ENCODE results near the gene SLC31A1. TPM values are rescaled to one million over a fixed set of nuclear protein-coding genes. Genes with fewer than 3 reads are reported as not detected.

Gene SLC31A1
- total RNA-seq, 4 donors from 2014 or later, result 7.4 to 82.7 (median 50.6) TPM

GRCh38 chr9:113179839-113180238, 41.5 kb upstream of the SLC31A1 start:
- Histone ChIP-seq H3K4me1 (peaks cover 0 to 3% (median 0%) of the 10 kb centered on the region in 4 donors), H3K4me3 (no peak overlapping the region), H3K36me3 (peaks cover 0 to 89% (median 4%) of the 10 kb centered on the region in 3 donors), H3K9me3 (no peaks in the 10 kb centered on the region), H3K27me3 (no peaks in the 10 kb centered on the region), H3K27ac (no peak overlapping the region)
- TF ChIP-seq POLR2A (IDR thresholded peaks at IDR 0.05) (no peak), CTCF (IDR thresholded peaks at IDR 0.05) (no peak)
- no peak for DNase-seq

GRCh38 chr9:113181165-113181564, 40.2 kb upstream of the SLC31A1 start:
- DNase-seq, result no peak
- H3K36me3 ChIP-seq, result peaks cover 0 to 91% (median 4%) of the 10 kb centered on the region in 3 donors
- TF ChIP-seq CTCF (IDR thresholded peaks at IDR 0.05) (no peak), POLR2A (IDR thresholded peaks at IDR 0.05) (no peak)

GRCh38 chr9:113183956-113184488, 37.3 kb upstream of the SLC31A1 start:
- no peak for DNase-seq
- TF ChIP-seq CTCF (IDR thresholded peaks at IDR 0.05) (no peak), POLR2A (IDR thresholded peaks at IDR 0.05) (no peak)
- H3K4me1 ChIP-seq, result peaks cover 0 to 3% (median 0%) of the 10 kb centered on the region in 4 donors
- no peaks in the 10 kb centered on the region for H3K9me3 ChIP-seq
- no peaks in the 10 kb centered on the region for H3K27me3 ChIP-seq
- no peak overlapping the region for H3K4me3 ChIP-seq
- H3K36me3 ChIP-seq, result peaks cover 0 to 90% (median 4%) of the 10 kb centered on the region in 3 donors
- H3K27ac ChIP-seq, result no peak overlapping the region

More at GRCh38 chr9:113181165-113181564, 40.2 kb upstream of the SLC31A1 start:
- no peak overlapping the region for H3K27ac ChIP-seq
- no peaks in the 10 kb centered on the region for H3K9me3 ChIP-seq
- peaks cover 0 to 3% (median 0%) of the 10 kb centered on the region in 4 donors for H3K4me1 ChIP-seq
- no peak overlapping the region for H3K4me3 ChIP-seq
- H3K27me3 ChIP-seq, result no peaks in the 10 kb centered on the region

- peaks cover 0 to 85% (median 4%) of the 10 kb centered on the region in 3 donors for H3K36me3 ChIP-seq
Measured at GRCh38 chr9:113184539-113184938, 36.8 kb upstream of the SLC31A1 start.

DNA sequence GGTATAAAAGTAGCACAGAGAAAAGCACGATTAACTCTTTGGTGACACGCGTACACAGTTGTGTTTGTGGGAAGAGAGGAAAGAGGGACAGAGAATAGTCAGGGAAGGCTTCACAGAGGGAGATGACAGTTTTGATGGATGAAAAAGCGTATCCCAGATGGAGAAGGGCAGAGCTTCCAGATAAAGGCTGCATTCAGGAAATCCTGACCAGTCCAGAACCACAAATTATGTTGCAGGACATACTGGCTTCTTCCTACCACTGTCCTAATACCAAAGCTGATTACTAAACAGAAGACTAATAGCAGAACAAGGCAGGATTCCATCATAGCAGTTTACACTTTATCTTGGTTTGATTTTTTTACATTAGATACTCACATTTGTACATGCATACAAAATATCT, 36.1 kb upstream of the SLC31A1 start:
- H3K36me3 ChIP-seq, result peaks cover 0 to 88% (median 4%) of the 10 kb centered on the region in 3 donors
- no peak for DNase-seq
- TF ChIP-seq POLR2A (IDR thresholded peaks at IDR 0.05) (no peak), CTCF (IDR thresholded peaks at IDR 0.05) (no peak)
- H3K27me3 ChIP-seq, result no peaks in the 10 kb centered on the region
- no peak overlapping the region for H3K4me3 ChIP-seq
- no peaks in the 10 kb centered on the region for H3K4me1 ChIP-seq
- H3K9me3 ChIP-seq, result no peaks in the 10 kb centered on the region
- H3K27ac ChIP-seq, result no peak overlapping the region

More at GRCh38 chr9:113184539-113184938, 36.8 kb upstream of the SLC31A1 start:
- no peak for DNase-seq
- H3K4me1 ChIP-seq, result peaks cover 0 to 3% (median 0%) of the 10 kb centered on the region in 4 donors
- no peak for TF ChIP-seq CTCF (IDR thresholded peaks at IDR 0.05)
- TF ChIP-seq POLR2A (IDR thresholded peaks at IDR 0.05), result no peak
- H3K27ac ChIP-seq, result no peak overlapping the region
- H3K9me3 ChIP-seq, result no peaks in the 10 kb centered on the region
- H3K27me3 ChIP-seq, result no peaks in the 10 kb centered on the region
- no peak overlapping the region for H3K4me3 ChIP-seq

Data from Peyer's patch (tissue), 4 donors.